GM19238 (cell line): ENCODE results near the gene EML6.

Experiments
- DNase-seq: peaks from one replicate; pipeline ENCODE4 v3.0.0; 2011; ENCODE audit warnings: low spot score; ENCODE audit not compliant: insufficient read length

EML6 gene

GRCh38 chr2:54801352-54801751, 77.9 kb downstream of the EML6 start:
- no peak for DNase-seq

GRCh38 chr2:54803783-54804751, 80.6 kb downstream of the EML6 start:
- no peak for DNase-seq

- DNase-seq: no peak
Measured at GRCh38 chr2:54805255-54805654, 81.8 kb downstream of the EML6 start.

- no peak for DNase-seq
Measured at GRCh38 chr2:54806975-54807374, 83.5 kb downstream of the EML6 start.

GRCh38 chr2:54808661-54809060, 85.2 kb downstream of the EML6 start:
- DNase-seq: no peak

GRCh38 chr2:54809819-54810218, 86.4 kb downstream of the EML6 start:
- DNase-seq: no peak

- no peak for DNase-seq
Measured at GRCh38 chr2:54810246-54810645, 86.8 kb downstream of the EML6 start.

- DNase-seq: no peak
Measured at GRCh38 chr2:54813584-54813983, 90.1 kb downstream of the EML6 start.

- no peak for DNase-seq
Measured at GRCh38 chr2:54814389-54815147, 91.1 kb downstream of the EML6 start.

- DNase-seq: no peak
Measured at GRCh38 chr2:54815148-54815539, 91.7 kb downstream of the EML6 start.

GRCh38 chr2:54818226-54818625, 94.8 kb downstream of the EML6 start:
- no peak for DNase-seq

GRCh38 chr2:54820558-54820957, 97.1 kb downstream of the EML6 start:
- no peak for DNase-seq

GRCh38 chr2:54824567-54824966, 101.1 kb downstream of the EML6 start:
- DNase-seq: no peak

- DNase-seq: no peak
Measured at GRCh38 chr2:54830546-54830945, 107.1 kb downstream of the EML6 start.

- no peak for DNase-seq
Measured at GRCh38 chr2:54831480-54831879, 108.0 kb downstream of the EML6 start.

GRCh38 chr2:54834721-54835120, 111.3 kb downstream of the EML6 start:
- no peak for DNase-seq

- DNase-seq: no peak
Measured at GRCh38 chr2:54836477-54836876, 113.0 kb downstream of the EML6 start.

GRCh38 chr2:54838585-54839035, 115.1 kb downstream of the EML6 start:
- DNase-seq: peak; percentile 32

- DNase-seq: no peak
Measured at GRCh38 chr2:54839461-54840255, 116.2 kb downstream of the EML6 start.

GRCh38 chr2:54840559-54841468, 117.4 kb downstream of the EML6 start:
- DNase-seq: no peak
